Muscle of leg (tissue), 11 donors: Measurements from ENCODE around the gene NEMF. TPM values are rescaled to one million over a fixed set of nuclear protein-coding genes. Genes with fewer than 3 reads are reported as not detected.
"Not testable (repeated sequence)": the region's sequence is repeated elsewhere in the genome, so short reads cannot be mapped to it uniquely, and the experiment has no call there.

ENCODE experiments used
- DNase-seq: peaks from one replicate; pipeline ENCODE4 v3.0.0; 2013
- H3K27ac ChIP-seq: one replicate; pipeline ENCODE4 v1.5.1; 2013; ENCODE audit warnings: mild to moderate bottlenecking, low read length, control low read depth
- H3K27me3 ChIP-seq: one replicate; pipeline ENCODE4 v1.6.1; 2013; ENCODE audit warnings: low read length; ENCODE audit not compliant: control insufficient read depth, insufficient read depth
- H3K36me3 ChIP-seq: one replicate; pipeline ENCODE4 v1.6.1; 2013; ENCODE audit warnings: low read length; ENCODE audit not compliant: control insufficient read depth, insufficient read depth
- H3K4me1 ChIP-seq: one replicate; pipeline ENCODE4 v1.6.1; 2013; ENCODE audit warnings: low read length; ENCODE audit not compliant: control insufficient read depth, insufficient read depth
- H3K4me3 ChIP-seq: one replicate; pipeline ENCODE4 v1.5.1; 2013; ENCODE audit warnings: low read length, control low read depth
- H3K9me3 ChIP-seq: replicated peaks from 2 replicates; pipeline ENCODE4 v1.6.1; 2013; ENCODE audit warnings: low read depth, low read length; ENCODE audit not compliant: control insufficient read depth
- WGBS: methylation state at CpG from one replicate; pipeline ENCODE4 v1.1.5; 2013; ENCODE audit warnings: missing lambda C conversion rate; ENCODE audit not compliant: insufficient coverage; 5-methylcytosine and 5-hydroxymethylcytosine counted together
- polyA plus RNA-seq, 8 donors: library from polyadenylated mRNA; unstranded; fragments of 120-200 nt; gene quantifications; one replicate each; pipeline versions ENCODE4 v1.2.1 to v1.2.3, GENCODE V29; 2013; ENCODE audit warnings: inconsistent platforms in 1 of 8, low replicate concordance in 1 of 8; ENCODE audit not compliant: insufficient read length in 8 of 8, insufficient read depth in 1 of 8
- total RNA-seq: library from RNA; stranded (reverse); fragments of 120-200 nt; gene quantifications from one replicate; pipeline ENCODE4 v1.2.4, GENCODE V29; 2013

Gene NEMF
- total and polyA plus RNA-seq, 9 donors: 32.6 to 59.4 (median 47.7) TPM

DNA sequence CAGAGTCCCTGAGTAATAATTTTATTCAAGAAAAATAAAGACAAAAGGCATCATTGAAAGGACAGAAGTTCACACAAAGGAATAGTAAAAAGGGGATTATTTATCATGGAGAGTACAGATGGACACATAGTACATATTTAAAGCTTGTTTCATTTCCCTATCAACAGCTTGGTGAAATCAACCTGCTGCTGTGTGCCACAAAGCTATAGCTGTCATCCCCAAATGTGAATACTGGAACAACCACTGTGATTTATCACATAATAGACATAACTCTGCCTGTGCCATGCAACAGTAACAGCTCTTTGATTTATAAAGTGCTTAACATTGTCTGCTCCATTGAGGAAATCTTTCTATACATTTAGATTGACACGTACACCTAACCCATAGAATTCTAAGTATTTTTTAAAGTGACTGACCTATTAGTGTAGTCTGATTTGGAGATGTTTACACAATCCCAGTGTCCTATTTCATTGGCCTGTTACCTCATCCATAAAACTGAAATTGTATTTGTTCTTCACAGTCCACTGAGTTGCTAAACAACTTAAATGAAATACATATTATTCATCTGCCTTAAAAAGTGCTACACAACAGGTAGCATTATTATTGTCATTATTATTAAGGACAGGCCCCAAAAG is 3.3 kb downstream of the NEMF start:
- WGBS: no CpG with 5 or more reads among the region's 1 CpG
- Histone ChIP-seq H3K9me3 (no peaks in the 10 kb centered on the region), H3K4me3 (no peak overlapping the region), H3K36me3 (peaks cover 18% of the 10 kb centered on the region), H3K27me3 (no peaks in the 10 kb centered on the region), H3K27ac (no peak overlapping the region), H3K4me1 (peaks cover 9% of the 10 kb centered on the region)
- no peak for DNase-seq

DNA sequence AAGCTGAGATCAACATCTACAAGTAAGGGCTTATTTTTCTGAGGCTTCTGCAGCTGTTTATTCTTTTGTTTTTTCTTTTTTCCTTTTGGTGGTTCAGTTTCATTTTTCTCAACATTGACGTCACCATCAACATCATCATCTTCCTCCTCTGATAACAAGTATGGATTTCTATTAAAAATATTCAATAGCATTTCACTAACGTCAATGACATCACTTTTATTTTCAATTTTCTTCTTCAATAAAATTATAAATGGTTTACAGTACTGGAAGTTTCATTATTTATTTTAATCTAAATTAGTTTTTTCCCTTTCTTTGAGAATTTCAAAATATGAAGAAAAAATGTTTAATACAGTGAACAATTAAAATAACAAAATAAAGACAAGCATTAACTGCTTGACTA is 23.9 kb downstream of the NEMF start:
- no peaks in the 10 kb centered on the region for H3K27me3 ChIP-seq
- H3K4me3 ChIP-seq: no peak overlapping the region
- no CpG with 5 or more reads among the region's 2 CpGs for WGBS
- no peak overlapping the region for H3K27ac ChIP-seq
- H3K4me1 ChIP-seq: no peaks in the 10 kb centered on the region
- H3K36me3 ChIP-seq: peaks cover 53% of the 10 kb centered on the region
- no peaks in the 10 kb centered on the region for H3K9me3 ChIP-seq
- DNase-seq: no peak

DNA sequence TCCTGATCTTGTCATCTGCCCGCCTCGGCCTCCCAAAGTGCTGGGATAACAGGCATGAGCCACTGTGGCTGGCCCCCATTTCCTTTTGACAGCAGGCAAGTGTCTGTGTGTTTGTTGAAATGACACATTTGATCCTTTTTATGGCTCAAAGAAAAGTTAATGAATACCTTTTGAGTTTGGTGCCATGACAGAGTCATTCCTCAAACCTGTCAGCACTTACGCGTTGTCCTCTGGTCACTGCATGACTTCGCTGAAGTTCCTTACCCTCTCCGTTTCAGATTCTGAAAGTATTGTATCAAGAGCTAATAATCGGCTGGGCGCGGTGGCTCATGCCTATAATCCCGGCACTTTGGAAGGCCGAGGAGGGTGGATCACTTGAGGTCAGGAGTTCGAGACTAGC is 32.4 kb downstream of the NEMF start:
- 97% methylated on average over 11 of the region's 12 CpGs for WGBS
- no peak for DNase-seq
- Histone ChIP-seq H3K27me3 (no peaks in the 10 kb centered on the region), H3K27ac (no peak overlapping the region), H3K9me3 (peaks cover 8% of the 10 kb centered on the region), H3K4me3 (no peak overlapping the region), H3K4me1 (no peaks in the 10 kb centered on the region), H3K36me3 (peaks cover 52% of the 10 kb centered on the region)

DNA sequence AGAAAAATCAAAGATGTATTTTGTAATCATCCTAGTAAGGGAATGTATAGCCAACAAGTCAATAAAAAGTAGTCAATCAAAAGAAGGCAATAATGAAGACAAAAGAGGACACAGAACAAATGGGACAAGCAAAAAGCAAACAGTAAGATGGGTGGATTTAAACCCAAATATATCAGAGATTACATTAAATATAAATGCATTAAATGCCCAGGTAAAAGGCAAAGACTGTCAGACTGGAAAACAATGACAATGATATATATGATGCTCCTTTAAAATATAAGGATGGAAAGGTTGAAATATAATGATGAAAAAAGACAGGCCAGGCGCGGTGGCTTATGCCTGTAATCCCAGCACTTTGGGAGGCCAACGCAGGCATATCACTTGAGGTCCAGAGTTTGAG is 35.7 kb downstream of the NEMF start:
- H3K4me1 ChIP-seq: no peaks in the 10 kb centered on the region
- peaks cover 12% of the 10 kb centered on the region for H3K9me3 ChIP-seq
- H3K27ac ChIP-seq: no peak overlapping the region
- no peak for DNase-seq
- H3K36me3 ChIP-seq: peaks cover 47% of the 10 kb centered on the region
- H3K4me3 ChIP-seq: no peak overlapping the region
- no CpG with 5 or more reads among the region's 3 CpGs for WGBS
- H3K27me3 ChIP-seq: no peaks in the 10 kb centered on the region

DNA sequence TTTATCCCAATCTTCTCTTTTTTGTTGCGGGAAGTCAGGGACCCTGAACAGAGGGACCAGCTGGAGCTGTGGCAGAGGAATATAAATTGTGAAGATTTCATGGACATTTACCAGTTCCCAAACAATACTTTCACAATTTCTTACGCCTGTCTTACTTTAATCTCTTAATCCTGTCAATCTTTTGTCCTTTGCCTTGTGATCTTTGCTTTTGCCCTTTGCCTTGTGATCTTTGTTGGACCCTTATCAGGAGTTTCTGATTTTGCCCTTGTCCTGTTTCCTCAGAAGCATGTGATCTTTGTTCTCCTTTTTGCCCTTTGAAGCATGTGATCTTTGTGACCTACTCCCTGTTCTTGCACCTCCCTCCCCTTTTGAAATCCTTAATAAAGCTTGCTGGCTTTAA is 36.5 kb downstream of the NEMF start:
- H3K36me3 ChIP-seq: peaks cover 47% of the 10 kb centered on the region

DNA sequence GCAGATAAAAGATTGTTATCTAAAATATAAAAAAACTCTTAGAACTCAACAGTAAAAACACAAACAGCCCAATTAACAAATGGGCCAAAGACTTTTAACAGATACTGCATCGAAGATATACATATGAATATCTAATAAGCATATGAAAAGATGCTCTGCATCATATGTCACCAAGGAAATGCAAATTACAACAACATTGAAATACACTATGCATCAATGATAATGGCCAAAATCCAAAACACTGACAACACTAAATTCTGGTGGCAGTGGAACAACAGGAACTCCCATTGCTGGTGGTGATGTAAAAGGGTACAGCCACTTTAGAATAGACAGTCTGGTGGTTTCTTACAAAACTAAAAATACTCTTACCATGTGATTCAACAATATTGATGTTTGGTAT is 43.8 kb downstream of the NEMF start:
- no peaks in the 10 kb centered on the region for H3K4me1 ChIP-seq
- DNase-seq: no peak
- H3K27me3 ChIP-seq: no peaks in the 10 kb centered on the region
- H3K27ac ChIP-seq: no peak overlapping the region
- H3K4me3 ChIP-seq: no peak overlapping the region
- no CpG with 5 or more reads among the region's 1 CpG for WGBS
- H3K36me3 ChIP-seq: peaks cover 33% of the 10 kb centered on the region
- H3K9me3 ChIP-seq: peaks cover 5% of the 10 kb centered on the region

More for the DNA sequence above, 36.5 kb downstream of the NEMF start:
- H3K27me3 ChIP-seq, H3K4me1 ChIP-seq, H3K4me3 ChIP-seq, H3K27ac ChIP-seq, DNase-seq: not testable (repeated sequence)
- WGBS: 100% methylated on average over 1 of the region's 2 CpGs
- H3K9me3 ChIP-seq: peaks cover 12% of the 10 kb centered on the region

DNA sequence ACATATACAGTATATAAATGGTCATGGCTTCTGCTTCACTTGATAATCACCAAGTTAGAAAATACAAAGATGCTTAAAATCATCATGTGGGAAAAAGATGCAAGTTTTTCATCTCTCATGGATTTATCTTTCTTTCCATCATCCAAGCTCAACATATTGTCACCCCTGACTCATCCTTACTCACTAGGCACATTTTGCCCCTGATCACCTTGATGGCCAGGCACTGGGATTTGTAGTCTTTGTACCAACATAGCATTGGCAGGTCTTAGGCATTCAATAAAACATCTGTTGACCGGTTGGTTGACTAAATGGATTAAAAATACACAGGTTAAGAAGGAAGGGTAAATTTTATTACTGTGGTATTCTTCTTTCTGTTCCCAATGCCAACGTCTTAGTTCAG is 56.6 kb downstream of the NEMF start:
- H3K9me3 ChIP-seq: no peaks in the 10 kb centered on the region
- DNase-seq: no peak
- no peak overlapping the region for H3K4me3 ChIP-seq
- no peaks in the 10 kb centered on the region for H3K4me1 ChIP-seq
- H3K27me3 ChIP-seq: no peaks in the 10 kb centered on the region
- H3K27ac ChIP-seq: no peak overlapping the region
- WGBS: no CpG with 5 or more reads among the region's 2 CpGs
- peaks cover 38% of the 10 kb centered on the region for H3K36me3 ChIP-seq

DNA sequence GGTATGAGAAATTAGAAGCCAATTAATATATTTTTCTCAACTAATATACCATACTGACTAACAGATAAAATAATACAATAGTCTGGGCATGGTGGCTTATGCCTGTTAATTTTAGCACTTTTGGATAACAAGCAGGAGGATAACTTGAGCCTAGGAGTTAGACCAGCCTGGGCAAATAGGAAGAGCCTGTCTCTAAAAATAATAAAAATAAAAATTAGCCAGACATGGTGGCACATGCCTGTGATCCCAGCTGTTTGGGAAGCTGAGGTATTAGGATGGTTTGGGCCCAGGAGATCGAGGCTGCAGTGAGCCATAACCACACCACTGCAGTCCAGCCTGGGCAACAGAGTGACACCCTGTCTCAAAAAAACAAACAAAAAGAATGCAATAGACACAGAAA is 60.0 kb downstream of the NEMF start:
- no peak for DNase-seq
- no CpG with 5 or more reads among the region's 1 CpG for WGBS
- no peaks in the 10 kb centered on the region for H3K4me1 ChIP-seq
- H3K27ac ChIP-seq: no peak overlapping the region
- H3K27me3 ChIP-seq: no peaks in the 10 kb centered on the region
- H3K4me3 ChIP-seq: no peak overlapping the region
- H3K9me3 ChIP-seq: no peaks in the 10 kb centered on the region
- H3K36me3 ChIP-seq: peaks cover 31% of the 10 kb centered on the region

DNA sequence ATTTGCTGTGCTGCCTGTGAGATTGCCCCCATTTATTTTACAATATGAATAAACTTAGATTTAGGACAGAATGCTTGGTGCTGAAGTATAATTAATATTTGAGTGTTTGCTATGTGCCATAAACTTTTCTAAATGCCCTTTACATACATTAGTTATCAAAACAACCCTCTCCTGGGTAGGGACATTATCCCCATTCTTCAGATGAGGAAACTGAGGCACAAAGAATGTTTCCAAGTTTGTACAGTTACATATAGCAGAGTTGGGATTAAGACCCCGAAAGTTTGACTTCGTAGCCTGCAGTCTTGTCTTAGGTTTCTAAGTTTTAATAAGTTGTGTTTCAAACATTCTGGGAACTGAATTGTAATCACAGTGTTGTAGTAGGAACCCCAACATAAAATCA is 66.3 kb downstream of the NEMF start:
- H3K27ac ChIP-seq: no peak overlapping the region
- no CpG with 5 or more reads among the region's 2 CpGs for WGBS
- H3K4me1 ChIP-seq: no peaks in the 10 kb centered on the region
- no peak for DNase-seq
- H3K4me3 ChIP-seq: no peak overlapping the region
- no peaks in the 10 kb centered on the region for H3K9me3 ChIP-seq
- peaks cover 40% of the 10 kb centered on the region for H3K36me3 ChIP-seq
- H3K27me3 ChIP-seq: no peaks in the 10 kb centered on the region

DNA sequence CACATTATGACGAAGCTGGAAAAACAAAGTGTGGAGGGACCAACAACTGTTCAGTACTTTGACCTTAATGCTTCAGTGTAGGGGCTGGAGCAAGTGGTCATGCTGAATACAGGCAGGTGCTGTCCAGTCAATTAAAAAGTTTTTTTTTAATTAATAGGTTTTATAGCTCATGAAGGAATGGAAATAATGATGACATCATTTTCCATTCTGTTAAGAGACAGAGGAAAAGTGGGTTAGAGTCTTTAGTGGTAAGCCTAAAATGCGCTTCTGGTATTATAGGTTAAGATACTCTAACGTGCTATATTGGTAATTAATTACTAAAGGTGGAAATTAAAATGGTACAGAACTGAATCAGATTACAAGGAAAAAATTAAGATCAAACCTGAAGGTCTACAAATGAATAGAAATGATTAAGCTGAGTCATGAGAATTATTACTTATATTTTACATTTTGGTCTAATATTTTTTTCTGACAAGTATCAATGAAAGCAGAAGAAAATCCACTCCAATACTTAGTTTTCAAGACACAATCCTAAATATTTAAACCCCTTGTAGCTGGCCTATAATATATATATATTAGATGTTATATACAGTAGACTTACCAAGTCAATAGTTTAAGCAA is 69.1 kb downstream of the NEMF start:
- peaks cover 44% of the 10 kb centered on the region for H3K36me3 ChIP-seq

More for the DNA sequence above, 69.1 kb downstream of the NEMF start:
- Histone ChIP-seq H3K9me3 (no peaks in the 10 kb centered on the region), H3K27me3 (no peaks in the 10 kb centered on the region), H3K4me1 (no peaks in the 10 kb centered on the region), H3K27ac (no peak overlapping the region), H3K4me3 (no peak overlapping the region)
- DNase-seq: no peak
- WGBS: no CpG with 5 or more reads among the region's 3 CpGs
